HepG2 (cell line): Measurements from ENCODE around the gene RPAP3. TPM values are rescaled to one million over a fixed set of nuclear protein-coding genes. Genes with fewer than 3 reads are reported as not detected.

Experiments
- ATAC-seq: fragments of 200-7000 bp; cut with Tn5 transposase; 3 replicates; pipeline ENCODE4 v1.9.1; 2020; ENCODE audit warnings: mild to moderate bottlenecking, moderate library complexity
- BruUV-seq: library from RNA; stranded (reverse); fragments of 400-500 nt; replicated peaks from 2 replicates; lab custom pipeline; 2021; lab: Mats Ljungman, UMichigan
- CTCF ChIA-PET: fragments of 300-600 bp; formaldehyde crosslinking; extraction: SDS; loops from one replicate; lab custom pipeline; 2021; ENCODE audit warnings: low total read pairs, inconsistent platforms, low intra/inter-chr PET ratio; lab: Yijun Ruan, JAX
- POLR2A ChIA-PET: fragments of 350-600 bp; sonication (Branson Sonifier 250); formaldehyde crosslinking; loops from one replicate; lab custom pipeline; 2020; ENCODE audit warnings: antibody characterized with exemption, inconsistent platforms; lab: Yijun Ruan, JAX
- DNase-seq: peaks from one replicate; pipeline ENCODE4 v3.0.0-alpha.2; 2015; ENCODE audit warnings: low spot score
- FAIRE-seq: peaks from 3 replicates; lab custom pipeline; 2011; peaks lifted over from hg19 to GRCh38; lab: Jason Lieb, UNC
- H2AFZ ChIP-seq: one replicate; pipeline ENCODE4 v1.6.1; 2011; ENCODE audit warnings: low read length, inconsistent platforms
- H3K27ac ChIP-seq: fragments of 300-600 bp; 3 replicates; pipeline ENCODE4 v1.8.0; 2011; ENCODE audit warnings: mixed run types, mild to moderate bottlenecking, mixed read lengths, low read length, inconsistent platforms; ENCODE audit not compliant: insufficient read depth; ENCODE audit errors: extremely low read length
- H3K27me3 ChIP-seq, 2 experiments: fragments of 200-600 bp in 1 of 2; 2 replicates in 1 of 2; 3 replicates in 1 of 2; pipeline versions ENCODE4 v1.6.0 to v1.8.0; 2011; ENCODE audit warnings: low read length in 2 of 2, mild to moderate bottlenecking in 2 of 2, moderate library complexity in 2 of 2, inconsistent platforms in 1 of 2; ENCODE audit not compliant: insufficient read depth in 2 of 2, control insufficient read depth in 1 of 2
- H3K36me3 ChIP-seq, 2 experiments: fragments of 200-600 bp in 1 of 2; replicated peaks in 1 of 2; 2 replicates in 1 of 2; 3 replicates in 1 of 2; pipeline versions ENCODE4 v1.5.1 to v1.8.0; 2011; ENCODE audit warnings: low read length in 2 of 2, inconsistent platforms in 1 of 2; ENCODE audit not compliant: insufficient read depth in 2 of 2, control insufficient read depth in 1 of 2
- H3K4me1 ChIP-seq: 2 replicates; pipeline ENCODE4 v1.5.1; 2012; ENCODE audit warnings: low read length, inconsistent platforms; ENCODE audit not compliant: insufficient read depth
- H3K4me2 ChIP-seq: 2 replicates; pipeline ENCODE4 v1.6.0; 2011; ENCODE audit warnings: low read depth, low read length, inconsistent platforms
- H3K4me3 ChIP-seq, 3 experiments: fragments of 200-600 bp in 1 of 3; sonication (generic), shearing (Covaris generic) in 1 of 3; replicated peaks in 1 of 3; 2 replicates each; pipeline ENCODE4 v1.5.1; 2011 to 2016; ENCODE audit warnings: low read length in 3 of 3, inconsistent platforms in 2 of 3, low read depth in 2 of 3, mild to moderate bottlenecking in 2 of 3, control low read depth in 1 of 3, mixed read lengths in 1 of 3; ENCODE audit not compliant: insufficient read depth in 1 of 3
- H3K79me2 ChIP-seq: one replicate; pipeline ENCODE4 v1.6.1; 2011; ENCODE audit warnings: low read length, inconsistent platforms; ENCODE audit not compliant: insufficient read depth
- H3K9ac ChIP-seq: 2 replicates; pipeline ENCODE4 v1.6.0; 2011; ENCODE audit warnings: mild to moderate bottlenecking, low read depth, low read length, inconsistent platforms; ENCODE audit not compliant: insufficient read depth
- H3K9me3 ChIP-seq: 2 replicates; pipeline ENCODE4 v1.5.1; 2012; ENCODE audit warnings: mild to moderate bottlenecking, low read length
- H4K20me1 ChIP-seq: 2 replicates; pipeline ENCODE4 v1.6.0; 2011; ENCODE audit warnings: inconsistent platforms, mild to moderate bottlenecking, low read length, moderate library complexity; ENCODE audit not compliant: insufficient read depth
- ARNT ChIP-seq: fragments of 450-650 bp; IDR thresholded peaks from 2 replicates; pipeline ENCODE4 v1.6.1; 2017
- CTCF ChIP-seq: sonication (generic); formaldehyde crosslinking; IDR thresholded peaks from 2 replicates; pipeline ENCODE4 v1.5.0; 2020; ENCODE audit warnings: mild to moderate bottlenecking, missing genetic modification reagents, moderate library complexity
- HOXD1 ChIP-seq: sonication (generic); formaldehyde crosslinking; IDR thresholded peaks from 2 replicates; pipeline ENCODE4 v1.5.0; 2020; ENCODE audit warnings: missing genetic modification reagents
- ISL2 ChIP-seq: sonication (generic); formaldehyde crosslinking; IDR thresholded peaks from 2 replicates; pipeline ENCODE4 v1.5.0; 2020; ENCODE audit warnings: missing genetic modification reagents
- KDM1A ChIP-seq: IDR thresholded peaks from 2 replicates; pipeline ENCODE4 v1.6.1; 2016; ENCODE audit warnings: missing compliant biosample characterization
- MBNL3 ChIP-seq: fragments of 250-450 bp; sonication (Bioruptor Pico); conservative IDR thresholded peaks from 2 replicates; pipeline ENCODE4 v1.8.0; 2022; ENCODE audit warnings: mild to moderate bottlenecking, inconsistent platforms
- NFYB ChIP-seq: sonication (generic); formaldehyde crosslinking; IDR thresholded peaks from 2 replicates; pipeline ENCODE4 v1.4.0; 2020; ENCODE audit warnings: missing genetic modification reagents
- PHF20 ChIP-seq: sonication (generic); formaldehyde crosslinking; IDR thresholded peaks from 2 replicates; pipeline ENCODE4 v1.5.0; 2020; ENCODE audit warnings: mild to moderate bottlenecking, missing genetic modification reagents
- RARG ChIP-seq: sonication (generic); formaldehyde crosslinking; IDR thresholded peaks from 2 replicates; pipeline ENCODE4 v1.4.0; 2020; ENCODE audit warnings: low read depth, mild to moderate bottlenecking, missing genetic modification reagents
- SIN3A ChIP-seq: IDR thresholded peaks from 2 replicates; pipeline ENCODE4 v1.6.1; 2011; ENCODE audit warnings: low read depth, mild to moderate bottlenecking, control low read depth, low read length, borderline replicate concordance
- SRSF4 ChIP-seq: fragments of 200-400 bp; formaldehyde crosslinking; IDR thresholded peaks from one replicate; pipeline ENCODE4 v1.6.1; 2018; ENCODE audit warnings: mild to moderate bottlenecking, low read depth, low read length, moderate library complexity; ENCODE audit not compliant: poor library complexity, severe bottlenecking
- TBX3 ChIP-seq: fragments of 450-650 bp; IDR thresholded peaks from 2 replicates; pipeline ENCODE4 v1.6.1; 2017; ENCODE audit warnings: antibody characterized with exemption, mild to moderate bottlenecking, inconsistent platforms, borderline replicate concordance
- TSC22D2 ChIP-seq: sonication (generic); formaldehyde crosslinking; IDR thresholded peaks from 2 replicates; pipeline ENCODE4 v1.5.1; 2020; ENCODE audit warnings: missing genetic modification reagents, mild to moderate bottlenecking, borderline replicate concordance
- ZNF12 ChIP-seq: sonication (generic); formaldehyde crosslinking; IDR thresholded peaks from 2 replicates; pipeline ENCODE4 v1.5.0; 2020; ENCODE audit warnings: missing genetic modification reagents
- ZNF274 ChIP-seq: sonication (generic); formaldehyde crosslinking; IDR thresholded peaks from 2 replicates; pipeline ENCODE4 v1.5.1; 2020; ENCODE audit warnings: mild to moderate bottlenecking, missing genetic modification reagents
- ZNF557 ChIP-seq: sonication (generic); formaldehyde crosslinking; IDR thresholded peaks from 2 replicates; pipeline ENCODE4 v1.4.0; 2020; ENCODE audit warnings: missing genetic modification reagents
- ZNF569 ChIP-seq: sonication (generic); formaldehyde crosslinking; IDR thresholded peaks from 2 replicates; pipeline ENCODE4 v1.5.0; 2020; ENCODE audit warnings: mild to moderate bottlenecking, missing genetic modification reagents, moderate library complexity, borderline replicate concordance
- ZNF639 ChIP-seq: conservative IDR thresholded peaks from 2 replicates; pipeline ENCODE4 v1.6.1; 2018; ENCODE audit warnings: missing genetic modification reagents
- ZNF773 ChIP-seq: sonication (generic); formaldehyde crosslinking; IDR thresholded peaks from 2 replicates; pipeline ENCODE4 v1.4.0; 2020; ENCODE audit warnings: missing genetic modification reagents, borderline replicate concordance
- ZNF775 ChIP-seq: sonication (generic); formaldehyde crosslinking; IDR thresholded peaks from 2 replicates; pipeline ENCODE4 v1.4.0; 2020; ENCODE audit warnings: missing genetic modification reagents, mild to moderate bottlenecking, moderate library complexity, borderline replicate concordance
- WGBS: methylation state at CpG from one replicate; pipeline ENCODE4 v1.1.6; 2017; ENCODE audit warnings: low lambda C conversion rate; 5-methylcytosine and 5-hydroxymethylcytosine counted together
- in situ Hi-C: cut with HindIII; loops from 2 replicates; pipeline ENCODE4 v1.10.0; 2017; ENCODE audit warnings: low pct_unique_long_range_greater_than_20kb; ENCODE audit not compliant: extremely low pct_ligation_motif_present
- intact Hi-C: fragments of 100-400 bp; cut with micrococcal nuclease; formaldehyde crosslinking; loops from one replicate; pipeline ENCODE4 v1.10.0; 2022; ENCODE audit not compliant: unreplicated experiment
- polyA plus RNA-seq, 8 experiments: library from polyadenylated mRNA; depleted of rRNA in 3 of 8; stranded (reverse) in 7 of 8; unstranded in 1 of 8; fragments of >200 nt; fragmentation: Illumina TruSeq in 4 of 8; extraction: Trizol in 4 of 8; gene quantifications; 2 replicates each; pipeline versions ENCODE4 v1.2.1 to v1.2.3, GENCODE V29; 2011 to 2016; ENCODE audit warnings: low read depth in 4 of 8, missing spikeins in 1 of 8, mixed read lengths in 1 of 8; ENCODE audit not compliant: insufficient read depth in 1 of 8
- total RNA-seq, 5 experiments: library from RNA; depleted of rRNA; stranded (reverse); fragments of >200 nt; fragmentation: Illumina TruSeq; extraction: Trizol; gene quantifications; 2 replicates each; pipeline ENCODE4 v1.2.3, GENCODE V29; 2016; ENCODE audit warnings: low read depth in 1 of 5

RPAP3 gene
- total and polyA plus RNA-seq, 2 of the 13 experiments (the other 11 are each of a cell fraction or from before 2014, with no cell fraction given): 8.8 to 32.8 TPM

- BruUV-seq: no TSS peak
- no peaks in the 10 kb centered on the region for H4K20me1 ChIP-seq
- ATAC-seq (no peak), FAIRE-seq (no peak), DNase-seq (no peak)
- no peak overlapping the region for H3K27ac ChIP-seq
- H3K4me2 ChIP-seq: no peak overlapping the region
- TF ChIP-seq SRSF4: no peak
- TF ChIP-seq CTCF (CRISPR knock-in tag): no peak
- no peak for TF ChIP-seq ZNF773 (CRISPR knock-in tag)
- no peak for TF ChIP-seq ZNF639 (CRISPR knock-in tag)
- TF ChIP-seq SIN3A: no peak
- no peak for TF ChIP-seq RARG (CRISPR knock-in tag)
- no peak for TF ChIP-seq PHF20 (CRISPR knock-in tag)
- TF ChIP-seq TBX3: no peak
- TF ChIP-seq ARNT: no peak
- TF ChIP-seq ZNF557 (CRISPR knock-in tag): no peak
- no peak for TF ChIP-seq ZNF12 (CRISPR knock-in tag)
- TF ChIP-seq NFYB (CRISPR knock-in tag): no peak
- TF ChIP-seq KDM1A (CRISPR knock-in tag): no peak
- TF ChIP-seq ZNF569: no peak
- TF ChIP-seq TSC22D2 (CRISPR knock-in tag): no peak
- no peak for TF ChIP-seq ZNF775 (CRISPR knock-in tag)
- TF ChIP-seq ISL2 (CRISPR knock-in tag): no peak
- no peak for TF ChIP-seq MBNL3 (CRISPR knock-in tag)
- TF ChIP-seq ZNF274 (CRISPR knock-in tag): no peak
- no peak for TF ChIP-seq HOXD1 (CRISPR knock-in tag)
- intact Hi-C loops: no loop called here
- H3K79me2 ChIP-seq: no peaks in the 10 kb centered on the region
- ChIA-PET POLR2A (no interaction called here), CTCF (no interaction called here)
- H3K9ac ChIP-seq: no peak overlapping the region
- H3K4me3 ChIP-seq: no peak overlapping the region
- H3K4me1 ChIP-seq: peaks cover 8% of the 10 kb centered on the region
- no peak overlapping the region for H2AFZ ChIP-seq
- 75% methylated on average over 7 of the region's 7 CpGs for WGBS
- in situ Hi-C loops: no loop called here
- no peaks in the 10 kb centered on the region for H3K9me3 ChIP-seq
- H3K27me3 ChIP-seq: no peaks in the 10 kb centered on the region
- no peaks in the 10 kb centered on the region for H3K36me3 ChIP-seq
These were observed 16.5 kb upstream of the RPAP3 start for GRCh38 chr12:47722136-47722834.
